Left lung (tissue), 10 donors: ENCODE results near the gene NEDD9. TPM values are rescaled to one million over a fixed set of nuclear protein-coding genes. Genes with fewer than 3 reads are reported as not detected.

Experiments used
- ATAC-seq: fragments of 200-7000 bp; cut with Tn5 transposase; one replicate; pipeline ENCODE4 v1.9.1; 2020; ENCODE audit warnings: moderate library complexity
- DNase-seq, 4 donors: peaks; one replicate each; pipeline ENCODE4 v3.0.0-alpha.2; 2013 to 2020
- H3K27ac ChIP-seq, 2 donors: fragments of 200-600 bp; sonication (generic) in 1 of 2; one replicate each; pipeline versions ENCODE4 v1.5.0 to v1.8.0; 2020 to 2021
- H3K27me3 ChIP-seq, 2 donors: fragments of 200-600 bp; sonication (generic) in 1 of 2; one replicate each; pipeline versions ENCODE4 v1.5.0 to v1.8.0; 2020 to 2021
- H3K36me3 ChIP-seq, 2 donors: fragments of 200-600 bp; sonication (generic) in 1 of 2; one replicate each; pipeline versions ENCODE4 v1.5.0 to v1.8.0; 2020 to 2021
- H3K4me1 ChIP-seq, 2 donors: fragments of 200-600 bp; one replicate each; pipeline ENCODE4 v1.8.0; 2021
- H3K4me3 ChIP-seq, 2 donors: fragments of 200-600 bp; sonication (generic) in 1 of 2; one replicate each; pipeline versions ENCODE4 v1.5.0 to v1.8.0; 2020 to 2021; ENCODE audit warnings: mild to moderate bottlenecking in 1 of 2
- H3K9me3 ChIP-seq, 2 donors: fragments of 200-600 bp; sonication (generic) in 1 of 2; one replicate each; pipeline versions ENCODE4 v1.5.0 to v1.8.0; 2020 to 2021
- CTCF ChIP-seq, 2 donors: fragments of 200-600 bp; sonication (generic) in 1 of 2; IDR thresholded peaks; one replicate each; pipeline versions ENCODE4 v1.5.0 to v1.8.0; 2021; ENCODE audit warnings: antibody characterized with exemption in 2 of 2
- intact Hi-C, 2 donors: fragments of 100-400 bp; cut with DNase I; formaldehyde crosslinking; loops; one replicate each; pipeline versions ENCODE4 v1.11.2 to v1.14.2; 2022
- polyA plus RNA-seq, 6 donors: library from polyadenylated mRNA; unstranded; fragments of 120-200 nt; gene quantifications; one replicate each; pipeline ENCODE4 v1.2.1, GENCODE V29; 2013; ENCODE audit not compliant: insufficient read length in 6 of 6
- total RNA-seq, 2 donors: library from RNA; stranded (reverse); fragmentation: NEBNext Ultra II Directional; extraction: Animal tissue kit (Norgen Biotek cat#: 25700); gene quantifications; one replicate each; pipeline ENCODE4 v1.2.1, GENCODE V29; 2021
- donor health status: DM: no; HTN: yes; CAD: no.
- donor health status: DM: no; HTN: no; CAD: no.

NEDD9 gene
- total and polyA plus RNA-seq, 8 donors: 54.3 to 193 (median 59.5) TPM

DNA sequence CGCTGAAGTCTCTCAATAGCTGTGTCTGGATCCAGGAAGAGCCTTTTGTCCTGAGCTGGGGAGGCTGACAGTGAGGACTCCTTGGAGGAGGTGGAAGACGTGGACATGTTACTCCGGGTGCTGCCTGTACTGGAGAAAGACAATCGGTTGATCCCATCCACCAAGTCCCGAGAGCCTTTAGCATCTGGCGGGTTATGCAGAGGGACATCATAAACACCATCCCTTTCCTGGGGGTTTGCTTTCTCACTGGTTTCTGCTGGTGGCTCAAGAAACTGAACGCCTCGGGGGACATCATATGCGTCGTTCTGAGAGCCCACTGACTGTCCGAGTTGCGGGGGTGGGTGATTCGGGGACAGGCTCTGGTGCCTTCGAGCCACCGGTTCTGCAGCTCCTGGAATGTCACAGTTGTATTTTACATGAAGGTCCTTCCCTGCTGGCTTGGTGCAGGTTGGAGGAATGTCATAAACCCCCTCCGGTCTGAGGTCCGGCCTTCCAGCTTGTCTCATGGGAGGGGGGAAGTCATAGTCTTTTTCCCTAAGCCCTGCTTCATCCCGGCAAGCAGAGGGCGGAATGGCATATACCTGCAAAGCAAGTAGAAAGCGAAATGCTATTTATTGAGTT is 41.7 kb downstream of the NEDD9 start:
- no peaks in the 10 kb centered on the region for H3K27me3 ChIP-seq
- no peak overlapping the region for H3K27ac ChIP-seq
- intact Hi-C loops: no loop called here
- TF ChIP-seq CTCF (IDR thresholded peaks at IDR 0.05): no peak
- ATAC-seq (no peak), DNase-seq (no peak)
- peaks cover 0 to 10% of the 10 kb centered on the region in 2 donors for H3K4me1 ChIP-seq
- H3K9me3 ChIP-seq: no peaks in the 10 kb centered on the region
- peaks cover 4 to 79% of the 10 kb centered on the region in 2 donors for H3K36me3 ChIP-seq
- H3K4me3 ChIP-seq: no peak overlapping the region

DNA sequence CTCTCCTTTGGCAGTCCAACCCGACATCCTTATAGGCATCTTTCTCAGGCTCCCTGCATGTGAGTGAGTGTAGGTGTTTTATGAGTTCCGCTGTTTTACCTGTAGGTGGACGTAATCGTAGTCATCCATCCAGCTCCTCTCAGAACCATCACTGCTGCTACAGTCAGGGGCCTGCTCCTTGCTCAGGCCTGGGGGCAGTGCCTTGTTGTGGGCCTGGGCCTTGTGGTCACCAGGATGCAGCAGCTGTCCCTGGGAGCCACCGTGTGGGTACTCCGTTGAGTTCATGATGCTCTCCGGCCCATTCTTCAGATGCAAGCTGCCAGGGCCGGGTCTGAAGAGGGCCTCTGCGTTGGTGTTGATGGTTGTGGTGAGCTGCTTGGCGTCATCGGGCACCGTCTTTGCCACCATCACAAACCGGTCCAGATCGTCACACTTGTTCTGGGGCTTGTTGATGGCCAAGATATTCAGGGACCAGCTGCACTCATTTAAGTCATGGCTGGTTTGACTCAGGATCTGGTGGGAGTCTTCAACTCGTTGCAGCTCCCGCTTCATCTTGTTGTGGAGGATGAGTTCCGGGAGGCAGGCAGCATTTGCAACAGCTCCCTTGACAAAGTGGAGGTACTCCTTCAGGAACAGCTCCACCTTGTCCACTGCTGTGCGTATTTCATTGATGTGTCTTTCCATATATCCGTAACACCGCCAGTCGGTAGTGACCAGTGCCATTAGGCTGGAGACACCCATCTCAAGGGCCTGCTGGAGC is 42.4 kb downstream of the NEDD9 start:
- Histone ChIP-seq H3K4me1 (peaks cover 0 to 6% of the 10 kb centered on the region in 2 donors), H3K27ac (no peak overlapping the region), H3K9me3 (no peaks in the 10 kb centered on the region), H3K4me3 (no peak overlapping the region), H3K36me3 (peaks cover 4 to 85% of the 10 kb centered on the region in 2 donors), H3K27me3 (no peaks in the 10 kb centered on the region)
- ATAC-seq (no peak), DNase-seq (no peak)
- TF ChIP-seq CTCF (IDR thresholded peaks at IDR 0.05): no peak
- intact Hi-C loops: no loop called here

GRCh38 chr6:11188161-11188915 is 44.1 kb downstream of the NEDD9 start:
- Histone ChIP-seq H3K27ac (peak overlapping the region in 1 of 2 donors; percentile 28), H3K4me3 (no peak overlapping the region), H3K9me3 (no peaks in the 10 kb centered on the region), H3K27me3 (no peaks in the 10 kb centered on the region), H3K36me3 (peaks cover 4 to 100% of the 10 kb centered on the region in 2 donors), H3K4me1 (no peaks in the 10 kb centered on the region)
- ATAC-seq (peak; percentile 37), DNase-seq (no peak)
- intact Hi-C loops: no loop called here
- TF ChIP-seq CTCF (IDR thresholded peaks at IDR 0.05): no peak

GRCh38 chr6:11187301-11187700 is 45.2 kb downstream of the NEDD9 start:
- intact Hi-C loops: no loop called here
- H3K9me3 ChIP-seq: no peaks in the 10 kb centered on the region
- H3K4me1 ChIP-seq: no peaks in the 10 kb centered on the region
- H3K4me3 ChIP-seq: no peak overlapping the region
- ATAC-seq: no peak
- no peak for TF ChIP-seq CTCF (IDR thresholded peaks at IDR 0.05)
- H3K36me3 ChIP-seq: peaks cover 4 to 99% of the 10 kb centered on the region in 2 donors
- no peak for DNase-seq
- H3K27ac ChIP-seq: no peak overlapping the region
- no peaks in the 10 kb centered on the region for H3K27me3 ChIP-seq
